ENCODE measurements around the gene LZIC. TPM values are rescaled to one million over a fixed set of nuclear protein-coding genes. Genes with fewer than 3 reads are reported as not detected.

Gene LZIC
- total and polyA plus RNA-seq, 9 of the 15 experiments (the other 6 are each of a cell fraction or from before 2014, with no cell fraction given) = 32.9 to 109 (median 61.7) TPM

GRCh38 chr1:9902060-9902452 lies 41.1 kb downstream of the LZIC start:
- Histone ChIP-seq H3K4me3 (no peak overlapping the region), H2AFZ (ENCODE audit: low read depth, low read length) (no peak overlapping the region), H3K9ac (ENCODE audit: insufficient read depth in 1 of 2, low read depth in 2 of 2, low read length in 2 of 2) (0 out of 4 replicates have a peak overlapping the region, but pooled peaks of 1 of the 2 experiments have one; percentile 65), H3K9me3 (replicated peaks; ENCODE audit: control insufficient read depth, insufficient read depth, low read depth, low read length) (no peaks in the 10 kb centered on the region), H3K9me1 (ENCODE audit: control insufficient read depth, insufficient read depth, low read length) (peaks cover 3% of the 10 kb centered on the region), H4K20me1 (replicated peaks; ENCODE audit: control insufficient read depth, insufficient read depth, low read length) (peaks cover 7% of the 10 kb centered on the region; the same call in 1 of the 2 replicates), H3K4me2 (ENCODE audit: insufficient read depth, low read length) (peak overlapping the region; percentile 17; the same call in 1 of the 2 replicates), H3K36me3 (ENCODE audit: control insufficient read depth, insufficient read depth, low read length) (no peaks in the 10 kb centered on the region), H3K27ac (ENCODE audit: extremely low read depth, low read depth, low read length) (no peak overlapping the region), H3K4me1 (replicated peaks in 1 of 2; ENCODE audit: control insufficient read depth in 2 of 2, insufficient read depth in 2 of 2, low read length in 2 of 2) (peaks cover 19 to 28% of the 10 kb centered on the region in 2 experiments; a peak in 4 of 5 replicates), H3K27me3 (ENCODE audit: control insufficient read depth in 2 of 2, insufficient read depth in 2 of 2, low read length in 2 of 2) (no peaks in the 10 kb centered on the region), H3K79me2 (ENCODE audit: control insufficient read depth, insufficient read depth, low read length) (0 out of 3 replicates have a peak, but pooled peaks cover 2% of the 10 kb centered on the region)
- in situ Hi-C loops (cut with MboI) (no loop called here), intact Hi-C loops (cut with micrococcal nuclease) (no loop called here)
- FAIRE-seq (no peak), DNase-seq (ENCODE audit: extremely low read depth in 1 of 4, low spot score in 3 of 4) (no peak), ATAC-seq (no peak)
- CTCF ChIA-PET (ENCODE audit: low intra/inter-chr PET ratio) = no interaction called here
- no peak for TF ChIP-seq ATF7 (IDR thresholded peaks at IDR 0.05)
- TF ChIP-seq PTRF (tag; IDR thresholded peaks at IDR 0.05) = no peak
- TF ChIP-seq AFF4 (CRISPR knock-in tag; IDR thresholded peaks at IDR 0.05) = no peak
- no peak for TF ChIP-seq ZNF23 (CRISPR knock-in tag; IDR thresholded peaks at IDR 0.05)
- TF ChIP-seq SREBF2 (CRISPR knock-in tag; IDR thresholded peaks at IDR 0.05) = no peak
- TF ChIP-seq ATF2 (CRISPR knock-in tag; IDR thresholded peaks at IDR 0.05) = no peak
- no peak for TF ChIP-seq PPARD (CRISPR knock-in tag; IDR thresholded peaks at IDR 0.05)
- no TSS peak for BruUV-seq (replicated peaks)
- POLR2A ChIA-PET = interaction anchor here (0.6 to 2.0 kb wide), 6 partner anchors 8 to 1035 kb away, joined by 3 to 5 read pairs (median 3); partner anchors contain the start of gene CTNNBIP1
- 81% methylated on average over 6 of the region's 6 CpGs for WGBS (ENCODE audit: insufficient coverage, low coverage, missing lambda C conversion rate)

All from K562 (cell line).